GM19452 (cell line): Measurements from ENCODE around the gene ATP6V0E2.
"Not testable (repeated sequence)": the region's sequence is repeated elsewhere in the genome, so short reads cannot be mapped to it uniquely, and the experiment has no call there.

Experiments
- ATAC-seq: cut with Tn5 transposase; IDR thresholded peaks from one replicate; pipeline ENCODE4 v1.9.1; 2021; ENCODE audit not compliant: unreplicated experiment

ATP6V0E2 gene

GRCh38 chr7:149878523-149878921 is 4.8 kb downstream of the ATP6V0E2 start:
- no peak for ATAC-seq

GRCh38 chr7:149879271-149879743 is 5.5 kb downstream of the ATP6V0E2 start:
- no peak for ATAC-seq

- ATAC-seq, result no peak
Observed at GRCh38 chr7:149879766-149880637, 6.2 kb downstream of the ATP6V0E2 start.

- no peak for ATAC-seq
Observed at GRCh38 chr7:149880638-149881311, 7.0 kb downstream of the ATP6V0E2 start.

- no peak for ATAC-seq
Observed at GRCh38 chr7:149881328-149882247, 7.8 kb downstream of the ATP6V0E2 start.

- ATAC-seq, result no peak
Observed at GRCh38 chr7:149882248-149883047, 8.7 kb downstream of the ATP6V0E2 start.

- no peak for ATAC-seq
Observed at GRCh38 chr7:149883048-149883438, 9.3 kb downstream of the ATP6V0E2 start.

GRCh38 chr7:149883452-149883861 is 9.7 kb downstream of the ATP6V0E2 start:
- ATAC-seq, result no peak

GRCh38 chr7:149884016-149884415 is 10.2 kb downstream of the ATP6V0E2 start:
- no peak for ATAC-seq

GRCh38 chr7:149884541-149884940 is 10.8 kb downstream of the ATP6V0E2 start:
- ATAC-seq, result no peak

GRCh38 chr7:149885191-149886017 is 11.6 kb downstream of the ATP6V0E2 start:
- ATAC-seq, result no peak

- ATAC-seq, result no peak
Observed at GRCh38 chr7:149886018-149886415, 12.2 kb downstream of the ATP6V0E2 start.

GRCh38 chr7:149887311-149887710 is 13.5 kb downstream of the ATP6V0E2 start:
- no peak for ATAC-seq

- not testable (repeated sequence) for ATAC-seq
Observed at GRCh38 chr7:149890715-149891114, 16.9 kb downstream of the ATP6V0E2 start.

- not testable (repeated sequence) for ATAC-seq
Observed at GRCh38 chr7:149894957-149895356, 21.2 kb downstream of the ATP6V0E2 start.

GRCh38 chr7:149907776-149908376 is 34.1 kb downstream of the ATP6V0E2 start:
- not testable (repeated sequence) for ATAC-seq

- not testable (repeated sequence) for ATAC-seq
Observed at GRCh38 chr7:149910219-149910618, 36.5 kb downstream of the ATP6V0E2 start.

- ATAC-seq, result not testable (repeated sequence)
Observed at GRCh38 chr7:149912126-149912525, 38.4 kb downstream of the ATP6V0E2 start.

GRCh38 chr7:149926414-149926813 is 52.6 kb downstream of the ATP6V0E2 start:
- ATAC-seq, result not testable (repeated sequence)
